ENCODE results near the gene ASIC3. TPM values are rescaled to one million over a fixed set of nuclear protein-coding genes. Genes with fewer than 3 reads are reported as not detected.
"Not testable (repeated sequence)": the region's sequence is repeated elsewhere in the genome, so short reads cannot be mapped to it uniquely, and the experiment has no call there.

ASIC3 gene
- total RNA-seq, 3 donors from 2014 or later = 1.2 to 6.5 (median 3.4) TPM

GRCh38 chr7:151038951-151039849 is 9.1 kb upstream of the ASIC3 start:
- TF ChIP-seq CTCF (IDR thresholded peaks at IDR 0.05) = no peak
- ATAC-seq (peak; percentile 79), DNase-seq (peak; percentile 41 to 83 (median 65))
- intact Hi-C loops (cut with DNase I, micrococcal nuclease) = no loop called here
- H3K36me3 ChIP-seq (ENCODE audit: low read depth) = no peaks in the 10 kb centered on the region
- no peaks in the 10 kb centered on the region for H3K9me3 ChIP-seq
- no peak overlapping the region for H3K4me3 ChIP-seq
- H3K4me1 ChIP-seq (ENCODE audit: low read depth) = no peaks in the 10 kb centered on the region

GRCh38 chr7:151039850-151040548 is 8.3 kb upstream of the ASIC3 start:
- Histone ChIP-seq H3K36me3 (ENCODE audit: low read depth) (no peaks in the 10 kb centered on the region), H3K9me3 (no peaks in the 10 kb centered on the region), H3K4me3 (no peak overlapping the region), H3K4me1 (ENCODE audit: low read depth) (no peaks in the 10 kb centered on the region)
- intact Hi-C loops (cut with DNase I, micrococcal nuclease) = no loop called here
- no peak for TF ChIP-seq CTCF (IDR thresholded peaks at IDR 0.05)
- no peak for ATAC-seq
- DNase-seq = no peak

GRCh38 chr7:151040616-151041375 is 7.5 kb upstream of the ASIC3 start:
- ATAC-seq (no peak), DNase-seq (no peak)
- intact Hi-C loops (cut with DNase I, micrococcal nuclease) = no loop called here
- TF ChIP-seq CTCF (IDR thresholded peaks at IDR 0.05) = no peak
- H3K9me3 ChIP-seq = no peaks in the 10 kb centered on the region
- no peaks in the 10 kb centered on the region for H3K4me1 ChIP-seq (ENCODE audit: low read depth)
- H3K4me3 ChIP-seq = no peak overlapping the region
- H3K36me3 ChIP-seq (ENCODE audit: low read depth) = no peaks in the 10 kb centered on the region

GRCh38 chr7:151043449-151043848 is 4.9 kb upstream of the ASIC3 start:
- H3K9me3 ChIP-seq; H3K36me3 ChIP-seq (ENCODE audit: low read depth); intact Hi-C loops (cut with DNase I, micrococcal nuclease); H3K4me3 ChIP-seq; DNase-seq; H3K4me1 ChIP-seq (ENCODE audit: low read depth); ATAC-seq: not testable (repeated sequence)

GRCh38 chr7:151043959-151044358 is 4.4 kb upstream of the ASIC3 start:
- no peaks in the 10 kb centered on the region for H3K4me1 ChIP-seq (ENCODE audit: low read depth)
- H3K4me3 ChIP-seq = no peak overlapping the region
- ATAC-seq = no peak
- DNase-seq = no peak
- no peak for TF ChIP-seq CTCF (IDR thresholded peaks at IDR 0.05)
- H3K9me3 ChIP-seq = no peaks in the 10 kb centered on the region
- no peaks in the 10 kb centered on the region for H3K36me3 ChIP-seq (ENCODE audit: low read depth)
- intact Hi-C loops (cut with DNase I, micrococcal nuclease) = no loop called here

Measured in mucosa of descending colon (tissue), 3 donors.